Activated T-cell treated with anti-CD3 and anti-CD28 coated beads for 1 hour (primary cell): Measurements from ENCODE around the gene CA10.

Experiments
- DNase-seq: peaks from one replicate; pipeline ENCODE4 v3.0.0-alpha.2; 2020; ENCODE audit warnings: low read depth

CA10 gene

GRCh38 chr17:51597345-51597744, 561.2 kb downstream of the CA10 start:
- no peak for DNase-seq

GRCh38 chr17:51595826-51596398, 562.6 kb downstream of the CA10 start:
- no peak for DNase-seq

GRCh38 chr17:51590071-51590656, 568.4 kb downstream of the CA10 start:
- DNase-seq, result no peak

GRCh38 chr17:51588063-51588462, 570.5 kb downstream of the CA10 start:
- DNase-seq, result no peak

GRCh38 chr17:51587516-51587915, 571.0 kb downstream of the CA10 start:
- no peak for DNase-seq

- DNase-seq, result no peak
Measured at GRCh38 chr17:51585514-51586104, 572.9 kb downstream of the CA10 start.

GRCh38 chr17:51580869-51581268, 577.6 kb downstream of the CA10 start:
- no peak for DNase-seq
